Measurements from ENCODE around the gene SNX1.
"Not testable (repeated sequence)": the region's sequence is repeated elsewhere in the genome, so short reads cannot be mapped to it uniquely, and the experiment has no call there.

SNX1 gene

GRCh38 chr15:64120322-64120721 lies 24.5 kb downstream of the SNX1 start:
- not testable (repeated sequence) for DNase-seq

DNA sequence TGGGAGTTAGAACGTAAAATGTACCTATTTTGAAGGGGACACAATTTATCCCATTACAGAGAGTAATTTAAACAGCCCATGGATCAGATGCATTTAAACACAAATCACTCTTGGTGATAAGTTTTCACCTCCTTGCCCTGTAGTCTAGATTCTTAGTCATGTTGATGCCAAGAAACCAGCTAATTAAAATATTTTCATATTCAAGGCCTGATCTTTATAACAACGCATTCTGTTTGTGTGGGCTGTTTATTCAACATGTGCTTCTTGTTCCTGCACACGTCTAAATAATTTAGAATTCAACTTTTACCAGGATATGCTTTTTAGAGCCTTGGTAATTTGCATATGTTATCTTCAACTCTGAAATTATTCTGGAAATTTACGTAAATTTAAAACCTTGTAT lies 25.8 kb downstream of the SNX1 start:
- no peak for DNase-seq

- no peak for DNase-seq
These were observed 26.7 kb downstream of the SNX1 start for GRCh38 chr15:64122444-64122843.

DNA sequence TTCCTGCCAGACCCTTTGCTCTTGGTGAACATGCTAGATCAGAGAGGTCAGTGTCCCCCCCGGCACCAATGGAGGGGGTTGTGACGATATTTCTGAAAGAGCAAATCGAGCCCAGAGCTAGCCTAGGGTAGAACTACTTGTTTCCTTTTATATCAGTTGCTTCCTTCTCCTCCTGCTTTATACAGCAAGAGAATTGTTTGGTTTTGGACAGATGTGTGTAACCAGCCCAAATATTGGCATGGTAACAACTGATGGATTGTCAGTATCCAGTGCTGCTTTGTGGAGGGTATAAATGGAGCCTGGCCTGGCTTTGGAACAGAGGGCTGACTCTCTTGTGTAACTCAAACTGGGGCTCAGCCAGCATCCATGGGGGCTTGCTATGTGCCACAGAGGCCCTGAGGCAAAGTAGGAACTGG lies 27.2 kb downstream of the SNX1 start:
- DNase-seq = no peak

DNA sequence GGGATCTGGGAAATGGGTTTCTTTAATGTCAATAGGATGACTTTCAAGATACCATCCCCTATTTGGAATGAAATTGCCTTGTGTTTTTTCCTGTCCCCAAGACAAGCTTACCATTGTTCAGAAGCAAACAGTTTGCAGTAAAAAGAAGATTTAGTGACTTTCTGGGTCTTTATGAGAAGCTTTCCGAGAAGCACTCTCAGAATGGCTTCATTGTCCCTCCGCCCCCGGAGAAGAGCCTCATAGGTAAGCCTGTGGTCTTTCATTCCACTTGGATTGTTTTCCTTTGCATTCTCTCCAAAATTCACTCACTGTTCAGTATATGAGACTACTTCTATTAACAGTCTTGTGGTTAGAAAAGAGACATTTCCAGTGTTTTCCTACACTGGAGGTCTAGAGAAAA lies 30.2 kb downstream of the SNX1 start:
- DNase-seq = no peak

- DNase-seq = no peak
These were observed 31.9 kb downstream of the SNX1 start for GRCh38 chr15:64127521-64128270.

- no peak for DNase-seq
These were observed 34.4 kb downstream of the SNX1 start for GRCh38 chr15:64130159-64130558.

- DNase-seq = no peak
These were observed 35.8 kb downstream of the SNX1 start for GRCh38 chr15:64131547-64131946.

DNA sequence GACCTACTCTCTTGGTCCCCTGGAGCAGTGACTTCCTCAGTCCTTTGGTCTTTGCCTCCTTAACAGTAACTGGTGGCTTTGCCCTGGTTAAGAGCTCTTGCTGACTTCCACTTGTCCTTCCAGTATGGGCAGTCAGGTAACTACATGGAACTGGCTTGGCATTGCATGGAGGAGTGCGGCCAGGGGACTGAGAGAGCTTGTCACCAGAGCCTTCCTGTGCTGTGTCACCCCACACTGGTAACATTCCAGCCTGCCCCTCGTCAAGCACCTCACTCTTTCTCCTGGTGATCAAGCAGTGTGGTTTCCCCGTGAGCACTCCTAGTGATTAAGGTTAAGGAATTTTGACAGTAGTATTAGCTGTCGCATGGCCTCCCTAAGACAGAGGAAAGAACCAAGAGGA lies 36.4 kb downstream of the SNX1 start:
- no peak for DNase-seq

- no peak for DNase-seq
These were observed 38.0 kb downstream of the SNX1 start for GRCh38 chr15:64133623-64134344.

GRCh38 chr15:64134345-64134829 lies 38.6 kb downstream of the SNX1 start:
- no peak for DNase-seq

DNA sequence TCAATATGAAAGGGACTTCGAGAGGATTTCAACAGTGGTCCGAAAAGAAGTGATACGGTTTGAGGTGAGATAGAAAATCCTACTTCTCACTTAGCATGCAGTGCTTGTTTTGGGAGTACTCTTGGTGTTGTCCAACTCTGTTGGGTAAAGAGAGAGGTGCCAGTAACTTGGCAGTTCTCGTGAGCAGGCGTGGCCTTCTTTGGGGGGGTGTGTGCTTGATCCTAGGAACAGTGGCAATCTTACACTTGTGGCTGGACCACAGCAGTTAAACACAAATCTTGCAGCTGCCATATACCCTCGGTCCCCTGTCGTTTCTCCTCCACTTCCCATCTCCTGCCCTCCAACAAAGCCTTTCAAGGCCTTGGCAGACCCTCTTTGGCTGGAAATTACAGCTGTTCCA lies 40.6 kb downstream of the SNX1 start:
- DNase-seq = no peak

DNA sequence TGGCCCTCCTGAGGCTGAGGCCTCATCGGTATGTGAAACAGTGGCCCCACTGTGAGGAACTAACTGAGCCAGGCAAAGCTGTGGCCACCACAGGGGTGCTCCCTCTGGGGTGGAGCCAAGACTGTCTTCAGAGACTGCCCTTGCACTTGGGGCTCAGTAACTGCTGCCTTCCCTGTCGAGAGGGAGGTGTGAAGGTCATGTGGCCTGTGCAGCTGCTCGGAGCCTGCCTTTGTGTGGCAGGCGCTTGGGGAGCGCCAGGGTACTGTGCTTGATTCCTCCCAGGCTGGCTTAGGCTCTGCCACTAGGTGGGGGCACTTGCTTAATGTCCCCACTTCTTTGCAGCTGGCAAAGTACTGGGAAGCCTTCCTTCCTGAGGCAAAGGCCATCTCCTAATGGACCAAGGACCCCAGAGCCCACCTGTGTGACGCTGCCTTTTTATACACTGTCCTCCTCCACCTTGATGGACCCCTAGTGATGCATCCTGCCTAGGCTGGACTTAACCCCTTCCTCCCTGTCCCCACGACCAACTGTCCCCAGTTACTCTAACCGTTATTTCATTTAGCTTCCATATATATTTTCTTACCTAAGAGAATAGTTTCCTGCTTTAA lies 41.5 kb downstream of the SNX1 start:
- no peak for DNase-seq

DNA sequence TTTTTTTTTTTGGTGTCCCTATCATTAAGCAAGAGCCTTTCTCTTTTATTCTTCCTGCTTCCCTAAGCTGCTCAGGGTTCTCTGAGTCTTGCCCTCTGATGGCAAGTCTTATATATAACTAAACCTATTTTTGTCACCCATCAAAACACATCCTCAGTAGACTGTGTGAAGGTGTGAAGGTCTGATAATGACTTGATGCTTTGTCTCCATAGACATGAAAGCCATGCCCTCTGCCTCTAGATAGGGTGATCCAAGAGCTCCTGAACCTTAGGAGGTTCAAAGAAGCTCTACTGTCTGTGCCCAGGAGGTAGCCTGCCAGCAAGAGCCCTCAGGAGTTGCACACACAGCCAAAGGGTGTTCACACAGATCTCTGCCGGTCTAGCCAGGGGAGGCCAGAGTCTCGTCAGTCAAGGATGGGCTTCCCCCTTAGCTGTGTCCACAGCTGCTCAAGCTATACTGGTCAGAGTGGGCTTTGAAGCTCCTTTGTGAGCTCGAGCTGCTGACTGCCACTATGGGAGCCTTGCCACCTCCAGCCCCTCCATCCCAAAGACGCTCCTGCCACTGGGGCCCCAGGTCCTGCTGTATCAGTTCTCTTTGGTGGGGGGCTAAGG lies 42.7 kb downstream of the SNX1 start:
- DNase-seq = no peak

GRCh38 chr15:64141798-64142512 lies 46.2 kb downstream of the SNX1 start:
- no peak for DNase-seq

DNA sequence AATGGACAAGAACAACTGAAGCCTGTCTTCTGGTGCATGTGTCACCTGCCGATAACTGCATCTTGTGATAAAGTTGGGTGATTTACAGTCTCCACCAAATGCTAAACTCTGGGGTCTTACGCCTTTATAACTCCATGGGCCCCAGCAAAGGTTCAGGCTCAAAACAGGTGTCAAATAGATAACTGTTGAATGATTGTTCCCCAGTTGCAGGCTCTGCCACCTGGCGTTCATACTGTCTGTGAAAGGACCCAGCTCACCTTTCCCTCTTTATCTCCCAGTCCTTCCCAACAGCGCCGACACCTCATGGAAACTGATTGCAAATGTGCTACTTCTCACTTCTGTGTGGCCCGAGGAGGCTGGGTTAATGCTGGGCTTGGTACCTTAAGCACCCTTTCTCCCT lies 47.5 kb downstream of the SNX1 start:
- no peak for DNase-seq

GRCh38 chr15:64144192-64144564 lies 48.4 kb downstream of the SNX1 start:
- no peak for DNase-seq

GRCh38 chr15:64144565-64145281 lies 48.9 kb downstream of the SNX1 start:
- DNase-seq = no peak

DNA sequence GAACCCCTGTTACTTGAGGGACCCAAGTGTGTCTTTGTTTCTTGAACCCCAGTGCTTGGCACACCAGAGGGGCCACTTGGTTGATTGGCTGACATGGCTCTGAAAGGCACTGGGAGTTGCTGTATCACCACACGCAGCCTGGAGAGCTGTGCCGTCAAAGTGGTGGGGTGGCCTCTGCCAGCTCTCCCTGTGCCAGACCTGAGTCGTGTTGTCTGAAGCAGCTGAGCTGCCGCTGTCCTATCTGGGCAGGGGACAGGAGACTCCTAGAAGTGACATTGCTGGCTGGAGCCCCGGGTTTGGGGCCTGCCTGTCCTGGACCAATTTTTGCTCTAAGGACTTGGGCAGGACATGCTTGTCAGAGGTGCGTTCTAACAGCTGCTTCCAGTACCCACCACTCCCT lies 50.3 kb downstream of the SNX1 start:
- DNase-seq = no peak

DNA sequence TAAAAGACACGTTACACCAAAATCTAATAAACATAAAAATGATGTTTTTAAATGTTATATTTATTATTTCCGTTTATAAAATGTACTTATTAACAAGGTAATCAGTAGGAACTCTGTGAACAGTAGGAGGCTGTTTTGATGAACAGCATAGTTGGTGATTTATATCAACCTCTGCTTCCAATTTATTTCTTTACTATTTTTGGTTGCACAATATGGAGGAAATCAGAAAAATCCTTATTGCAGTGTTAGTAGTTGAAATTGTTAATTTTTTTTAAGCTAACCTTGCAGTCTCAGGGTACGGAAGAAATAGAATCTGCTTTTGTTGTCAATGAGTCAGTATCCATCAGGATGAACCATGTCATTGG lies 50.7 kb downstream of the SNX1 start:
- DNase-seq = no peak

- no peak for DNase-seq
These were observed 51.3 kb downstream of the SNX1 start for GRCh38 chr15:64146885-64147681.

- no peak for DNase-seq
These were observed 52.4 kb downstream of the SNX1 start for GRCh38 chr15:64148168-64148567.

Data from NCI-H2081 treated with DMSO at 0.1 percent for 48 hours (cell line).